Measurements from ENCODE around the gene C6orf47.

The C6orf47 gene

DNA sequence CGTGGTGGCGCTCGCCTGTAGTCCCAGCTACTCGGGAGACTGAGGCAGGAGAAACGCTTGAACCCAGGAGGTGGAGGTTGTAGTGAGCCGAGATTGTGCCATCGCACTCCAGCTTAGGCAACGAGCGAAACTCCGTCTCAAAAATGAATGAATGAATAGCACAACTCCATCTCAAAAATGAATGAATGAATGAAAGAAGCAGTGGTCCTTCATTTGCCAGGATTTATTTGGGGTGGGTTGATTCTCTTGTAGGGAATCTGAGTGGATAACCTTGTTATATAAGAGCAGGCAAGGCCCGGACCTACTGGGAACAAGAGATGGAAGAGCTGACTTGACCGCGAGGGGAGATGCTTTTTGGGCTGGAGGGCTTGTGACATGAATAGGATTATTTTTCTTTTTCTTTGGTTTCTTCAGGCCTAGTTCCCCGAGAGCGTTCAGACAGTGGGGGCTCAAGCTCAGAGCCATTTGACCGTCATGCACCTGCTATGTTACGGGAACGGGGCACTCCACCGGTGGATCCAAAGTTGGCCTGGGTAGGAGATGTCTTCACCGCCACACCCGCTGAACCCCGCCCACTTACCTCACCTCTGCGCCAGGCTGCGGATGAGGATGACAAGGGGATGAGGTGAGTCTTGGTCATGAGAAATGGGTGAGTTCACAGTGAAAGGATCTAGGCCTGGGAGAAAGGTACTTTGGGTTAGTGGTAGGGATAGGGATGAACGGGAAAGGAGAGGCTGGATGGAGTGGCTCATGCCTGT, 30.2 kb downstream of the C6orf47 start:
- H3K4me3 ChIP-seq (ENCODE audit: low read depth, low read length) = no peak overlapping the region
- TF ChIP-seq, protein P1, sequence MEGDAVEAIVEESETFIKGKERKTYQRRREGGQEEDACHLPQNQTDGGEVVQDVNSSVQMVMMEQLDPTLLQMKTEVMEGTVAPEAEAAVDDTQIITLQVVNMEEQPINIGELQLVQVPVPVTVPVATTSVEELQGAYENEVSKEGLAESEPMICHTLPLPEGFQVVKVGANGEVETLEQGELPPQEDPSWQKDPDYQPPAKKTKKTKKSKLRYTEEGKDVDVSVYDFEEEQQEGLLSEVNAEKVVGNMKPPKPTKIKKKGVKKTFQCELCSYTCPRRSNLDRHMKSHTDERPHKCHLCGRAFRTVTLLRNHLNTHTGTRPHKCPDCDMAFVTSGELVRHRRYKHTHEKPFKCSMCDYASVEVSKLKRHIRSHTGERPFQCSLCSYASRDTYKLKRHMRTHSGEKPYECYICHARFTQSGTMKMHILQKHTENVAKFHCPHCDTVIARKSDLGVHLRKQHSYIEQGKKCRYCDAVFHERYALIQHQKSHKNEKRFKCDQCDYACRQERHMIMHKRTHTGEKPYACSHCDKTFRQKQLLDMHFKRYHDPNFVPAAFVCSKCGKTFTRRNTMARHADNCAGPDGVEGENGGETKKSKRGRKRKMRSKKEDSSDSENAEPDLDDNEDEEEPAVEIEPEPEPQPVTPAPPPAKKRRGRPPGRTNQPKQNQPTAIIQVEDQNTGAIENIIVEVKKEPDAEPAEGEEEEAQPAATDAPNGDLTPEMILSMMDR (IDR thresholded peaks at IDR 0.05; ENCODE audit: low read depth, low read length) = no peak

DNA sequence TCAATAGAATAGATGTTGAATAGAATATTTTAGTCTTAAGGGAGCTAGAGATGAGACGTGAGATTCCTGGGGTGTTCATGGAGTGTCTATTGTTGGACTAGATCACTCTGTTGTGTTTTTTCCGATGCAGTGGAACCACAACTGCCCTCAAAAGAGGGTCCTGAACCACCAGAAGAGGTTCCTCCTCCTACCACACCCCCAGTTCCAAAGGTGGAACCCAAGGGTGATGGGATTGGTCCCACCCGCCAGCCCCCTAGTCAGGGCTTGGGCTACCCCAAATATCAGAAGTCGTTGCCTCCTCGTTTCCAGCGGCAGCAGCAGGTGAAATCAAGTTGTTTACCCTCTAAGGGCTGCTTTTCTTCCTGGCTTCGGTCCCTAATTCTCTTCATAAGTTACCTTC, 31.6 kb downstream of the C6orf47 start:
- TF ChIP-seq, protein P1 (IDR thresholded peaks at IDR 0.05; ENCODE audit: low read depth, low read length) = no peak
- H3K4me3 ChIP-seq (ENCODE audit: low read depth, low read length) = no peak overlapping the region

DNA sequence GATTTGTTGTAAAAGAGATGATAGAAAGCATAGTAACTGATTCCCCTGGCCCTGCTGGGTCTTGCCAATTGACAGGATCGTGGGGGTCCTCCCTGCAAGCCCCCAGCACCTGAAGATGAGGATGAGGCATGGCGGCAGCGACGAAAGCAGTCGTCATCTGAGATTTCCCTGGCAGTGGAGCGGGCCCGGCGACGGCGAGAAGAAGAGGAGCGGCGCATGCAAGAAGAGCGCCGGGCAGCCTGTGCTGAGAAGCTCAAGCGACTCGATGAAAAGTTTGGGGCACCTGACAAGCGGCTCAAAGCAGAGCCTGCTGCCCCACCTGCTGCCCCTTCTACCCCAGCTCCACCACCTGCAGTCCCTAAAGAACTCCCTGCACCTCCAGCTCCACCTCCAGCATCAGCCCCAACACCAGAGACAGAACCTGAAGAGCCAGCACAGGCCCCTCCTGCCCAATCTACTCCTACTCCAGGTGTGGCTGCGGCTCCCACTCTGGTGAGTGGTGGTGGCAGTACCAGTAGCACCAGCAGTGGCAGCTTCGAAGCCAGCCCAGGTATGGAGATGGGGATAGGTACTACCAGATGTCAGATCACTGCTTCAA, 32.8 kb downstream of the C6orf47 start:
- no peak overlapping the region for H3K4me3 ChIP-seq (ENCODE audit: low read depth, low read length)
- TF ChIP-seq, protein P1 (IDR thresholded peaks at IDR 0.05; ENCODE audit: low read depth, low read length) = no peak

DNA sequence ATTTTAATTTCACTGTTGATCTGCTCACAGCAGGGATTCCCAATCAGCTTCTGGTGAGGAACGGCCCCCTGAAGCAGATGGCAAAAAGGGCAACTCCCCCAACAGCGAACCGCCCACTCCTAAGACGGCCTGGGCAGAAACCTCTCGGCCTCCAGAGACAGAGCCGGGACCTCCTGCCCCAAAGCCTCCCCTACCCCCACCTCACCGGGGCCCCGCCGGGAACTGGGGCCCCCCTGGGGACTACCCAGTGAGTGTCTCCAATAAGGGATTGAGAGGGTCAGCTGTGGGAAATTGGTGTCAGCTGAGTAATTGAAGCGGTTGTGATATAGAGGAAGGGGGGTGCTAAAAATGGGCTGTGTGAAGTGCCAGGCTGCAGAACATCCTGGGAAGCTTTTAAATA, 33.6 kb downstream of the C6orf47 start:
- TF ChIP-seq, protein P1 (IDR thresholded peaks at IDR 0.05; ENCODE audit: low read depth, low read length) = no peak
- H3K4me3 ChIP-seq (ENCODE audit: low read depth, low read length) = no peak overlapping the region

DNA sequence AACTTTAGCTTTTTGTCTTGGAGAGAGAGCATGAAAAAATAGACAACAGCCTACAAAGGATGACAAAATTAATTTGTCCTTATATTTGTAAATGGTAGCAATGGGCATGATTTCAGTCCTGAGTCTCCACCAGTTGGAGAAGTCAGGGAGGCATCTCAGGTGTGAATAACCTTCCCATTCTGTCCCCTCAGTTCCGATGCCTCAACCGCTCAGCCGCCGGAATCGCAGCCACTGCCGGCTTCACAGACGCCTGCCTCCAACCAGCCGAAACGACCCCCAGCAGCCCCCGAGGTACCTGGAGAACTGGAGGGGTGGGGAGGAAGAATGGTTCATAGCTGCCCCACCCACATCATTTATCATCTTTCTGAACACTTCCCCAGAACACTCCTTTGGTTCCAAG, 36.5 kb downstream of the C6orf47 start:
- H3K4me3 ChIP-seq (ENCODE audit: low read depth, low read length) = no peak overlapping the region
- TF ChIP-seq, protein P1 (IDR thresholded peaks at IDR 0.05; ENCODE audit: low read depth, low read length) = no peak

DNA sequence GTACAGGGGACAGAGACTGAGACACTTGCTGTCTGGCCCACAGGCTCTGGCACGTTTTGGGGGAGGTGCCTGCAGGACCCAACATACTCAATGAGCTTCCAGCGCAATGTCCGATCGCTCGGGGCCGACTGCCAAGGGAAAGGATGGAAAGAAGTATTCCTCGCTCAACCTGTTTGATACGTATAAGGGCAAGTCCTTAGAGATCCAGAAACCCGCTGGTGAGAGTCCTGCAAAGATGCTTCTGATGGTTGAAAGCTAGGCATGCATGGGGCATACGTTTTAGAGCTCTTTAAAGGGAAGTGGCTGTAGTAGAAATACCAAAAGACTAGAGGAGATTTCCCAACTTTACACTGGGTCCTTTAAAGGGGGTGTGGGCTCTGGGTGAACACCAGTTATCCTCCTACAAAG, 37.9 kb downstream of the C6orf47 start:
- TF ChIP-seq, protein P1 (IDR thresholded peaks at IDR 0.05; ENCODE audit: low read depth, low read length) = no peak
- peak overlapping the region; percentile 96 for H3K4me3 ChIP-seq (ENCODE audit: low read depth, low read length)

DNA sequence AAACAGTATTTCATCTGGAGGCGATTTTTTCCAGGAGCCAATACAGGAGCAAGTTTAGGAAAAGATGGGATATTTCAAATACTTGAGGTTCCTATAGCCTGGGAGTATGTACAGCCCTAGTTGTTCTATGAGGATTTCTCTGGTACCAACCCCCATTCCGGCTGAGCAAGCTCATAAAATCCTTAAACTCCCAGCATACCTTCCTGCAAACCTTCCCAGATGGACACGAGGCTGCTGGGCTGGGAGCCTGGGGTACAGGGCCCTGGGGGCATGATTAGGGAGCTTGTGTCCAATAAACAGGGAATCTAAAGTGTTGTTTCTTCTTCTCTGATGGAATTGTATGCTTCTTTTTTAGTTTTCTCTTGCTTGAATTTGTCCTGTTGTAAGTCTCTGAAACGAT, 38.6 kb downstream of the C6orf47 start:
- peak overlapping the region; percentile 96 for H3K4me3 ChIP-seq (ENCODE audit: low read depth, low read length)
- TF ChIP-seq, protein P1 (IDR thresholded peaks at IDR 0.05; ENCODE audit: low read depth, low read length) = no peak
